K562 (cell line): ENCODE data around the gene RTP5.

Experiments used
- ESRRA ChIP-seq: fragments of 450-650 bp; IDR thresholded peaks from 2 replicates; pipeline ENCODE4 v1.6.1; 2014; ENCODE audit warnings: low read depth, mild to moderate bottlenecking, moderate library complexity, borderline replicate concordance
- EZH2 ChIP-seq: IDR thresholded peaks from 2 replicates; pipeline ENCODE4 v1.6.1; 2012; ENCODE audit warnings: low read depth, mild to moderate bottlenecking, inconsistent platforms, low read length, borderline replicate concordance
- HEY1 ChIP-seq: fragments of 250-450 bp; sonication (Bioruptor Pico); IDR thresholded peaks from 2 replicates; pipeline ENCODE4 v1.5.0; 2020; ENCODE audit warnings: mild to moderate bottlenecking, moderate library complexity, borderline replicate concordance
- JUN ChIP-seq, 2 experiments: sonication (generic) in 1 of 2; formaldehyde crosslinking in 1 of 2; IDR thresholded peaks; 2 replicates each; pipeline versions ENCODE4 v1.6.1 to v1.8.0; 2012 to 2022; ENCODE audit warnings: borderline replicate concordance in 2 of 2, mild to moderate bottlenecking in 2 of 2, improper control_type of control experiment in 1 of 2, low read depth in 1 of 2, low read length in 1 of 2, missing genetic modification reagents in 1 of 2
- PHF8 ChIP-seq: fragments of 200-600 bp; sonication (generic); IDR thresholded peaks from 2 replicates; pipeline ENCODE4 v1.6.1; 2012; ENCODE audit warnings: mixed run types, mild to moderate bottlenecking, inconsistent platforms, low read length, moderate library complexity, borderline replicate concordance
- RFX7 ChIP-seq: fragments of 250-450 bp; sonication (Bioruptor Pico); IDR thresholded peaks from 2 replicates; pipeline ENCODE4 v1.5.1; 2021; ENCODE audit warnings: mild to moderate bottlenecking
- SAP30 ChIP-seq: fragments of 200-600 bp; sonication (generic); IDR thresholded peaks from 2 replicates; pipeline ENCODE4 v1.6.1; 2012; ENCODE audit warnings: borderline replicate concordance, low read depth, mild to moderate bottlenecking, moderate library complexity, low read length, control low read depth, inconsistent platforms; ENCODE audit not compliant: insufficient read depth, poor library complexity, severe bottlenecking
- STAT5B ChIP-seq: fragments of 250-450 bp; sonication (Bioruptor Pico); IDR thresholded peaks from 2 replicates; pipeline ENCODE4 v1.8.0; 2021; ENCODE audit warnings: mild to moderate bottlenecking, inconsistent platforms
- ZNF232 ChIP-seq: sonication (generic); formaldehyde crosslinking; IDR thresholded peaks from 2 replicates; pipeline ENCODE4 v1.8.0; 2022; ENCODE audit warnings: mild to moderate bottlenecking, missing genetic modification reagents
- TF ChIP-seq, protein P1 (sequence below): fragments of 450-650 bp; formaldehyde crosslinking; IDR thresholded peaks from 2 replicates; pipeline ENCODE4 v1.4.0; 2022; ENCODE audit warnings: missing genetic modification characterization
- TF ChIP-seq, protein P2 (sequence below): fragments of 450-650 bp; formaldehyde crosslinking; IDR thresholded peaks from 2 replicates; pipeline ENCODE4 v1.4.0; 2020; ENCODE audit warnings: mild to moderate bottlenecking, moderate library complexity
- TF ChIP-seq, protein P3 (sequence below): fragments of 450-650 bp; IDR thresholded peaks from 2 replicates; pipeline ENCODE4 v1.6.1; 2017; ENCODE audit warnings: mild to moderate bottlenecking, moderate library complexity
- TF ChIP-seq, protein P4 (sequence below), 3 experiments: IDR thresholded peaks in 2 of 3; conservative IDR thresholded peaks in 1 of 3; 2 replicates each; pipeline ENCODE4 v1.5.1; 2011 to 2012; ENCODE audit warnings: low read length in 3 of 3, mild to moderate bottlenecking in 3 of 3, control low read depth in 2 of 3, improper control_type of control experiment in 1 of 3, inconsistent platforms in 1 of 3, low read depth in 1 of 3, mixed read lengths in 1 of 3, moderate library complexity in 1 of 3; ENCODE audit not compliant: insufficient read depth in 2 of 3
- TF ChIP-seq, protein P5 (sequence below): fragments of 450-650 bp; formaldehyde crosslinking; IDR thresholded peaks from 2 replicates; pipeline ENCODE4 v1.4.0; 2020; ENCODE audit warnings: mild to moderate bottlenecking, moderate library complexity

DNA sequence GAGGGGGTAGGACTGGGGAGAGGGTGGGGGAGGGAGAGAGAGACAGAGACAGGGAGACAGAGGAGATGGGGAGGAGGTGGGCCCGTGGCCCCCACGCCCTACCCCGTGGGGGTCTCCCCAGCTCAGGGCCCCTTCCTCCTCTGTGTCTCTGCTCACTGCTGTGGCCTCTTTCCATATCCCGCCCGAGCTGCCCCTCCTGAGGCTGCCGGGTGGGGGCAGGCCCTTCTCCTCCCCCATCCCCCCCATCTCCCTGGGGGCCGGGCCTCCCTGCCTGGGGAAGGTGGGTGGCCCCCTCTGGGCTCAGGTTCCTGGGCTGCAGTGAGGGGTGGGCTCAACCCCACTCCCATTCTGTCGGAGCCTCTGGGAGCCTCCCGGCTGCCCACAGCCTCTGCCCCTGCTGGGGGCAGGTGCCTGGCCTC, 10.5 kb upstream of the RTP5 start:
- TF ChIP-seq ESRRA (no peak), JUN (IDR thresholded peaks at IDR 0.05; ENCODE audit: borderline replicate concordance, low read depth, low read length) (no peak), JUN (CRISPR knock-in tag; IDR thresholded peaks at IDR 0.05; ENCODE audit: borderline replicate concordance) (no peak), SAP30 (no peak), HEY1 (CRISPR knock-in tag) (no peak), ZNF232 (CRISPR knock-in tag) (no peak), PHF8 (no peak), EZH2 (no peak), STAT5B (CRISPR knock-in tag) (no peak), RFX7 (no peak)
- TF ChIP-seq, protein P1, sequence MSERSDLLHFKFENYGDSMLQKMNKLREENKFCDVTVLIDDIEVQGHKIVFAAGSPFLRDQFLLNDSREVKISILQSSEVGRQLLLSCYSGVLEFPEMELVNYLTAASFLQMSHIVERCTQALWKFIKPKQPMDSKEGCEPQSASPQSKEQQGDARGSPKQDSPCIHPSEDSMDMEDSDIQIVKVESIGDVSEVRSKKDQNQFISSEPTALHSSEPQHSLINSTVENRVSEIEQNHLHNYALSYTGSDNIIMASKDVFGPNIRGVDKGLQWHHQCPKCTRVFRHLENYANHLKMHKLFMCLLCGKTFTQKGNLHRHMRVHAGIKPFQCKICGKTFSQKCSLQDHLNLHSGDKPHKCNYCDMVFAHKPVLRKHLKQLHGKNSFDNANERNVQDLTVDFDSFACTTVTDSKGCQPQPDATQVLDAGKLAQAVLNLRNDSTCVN (CRISPR knock-in tag), result no peak
- TF ChIP-seq, protein P2, sequence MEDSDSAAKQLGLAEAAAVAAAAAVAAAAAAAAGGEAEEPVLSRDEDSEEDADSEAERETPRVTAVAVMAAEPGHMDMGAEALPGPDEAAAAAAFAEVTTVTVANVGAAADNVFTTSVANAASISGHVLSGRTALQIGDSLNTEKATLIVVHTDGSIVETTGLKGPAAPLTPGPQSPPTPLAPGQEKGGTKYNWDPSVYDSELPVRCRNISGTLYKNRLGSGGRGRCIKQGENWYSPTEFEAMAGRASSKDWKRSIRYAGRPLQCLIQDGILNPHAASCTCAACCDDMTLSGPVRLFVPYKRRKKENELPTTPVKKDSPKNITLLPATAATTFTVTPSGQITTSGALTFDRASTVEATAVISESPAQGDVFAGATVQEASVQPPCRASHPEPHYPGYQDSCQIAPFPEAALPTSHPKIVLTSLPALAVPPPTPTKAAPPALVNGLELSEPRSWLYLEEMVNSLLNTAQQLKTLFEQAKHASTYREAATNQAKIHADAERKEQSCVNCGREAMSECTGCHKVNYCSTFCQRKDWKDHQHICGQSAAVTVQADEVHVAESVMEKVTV (CRISPR knock-in tag), result no peak
- TF ChIP-seq, protein P3, sequence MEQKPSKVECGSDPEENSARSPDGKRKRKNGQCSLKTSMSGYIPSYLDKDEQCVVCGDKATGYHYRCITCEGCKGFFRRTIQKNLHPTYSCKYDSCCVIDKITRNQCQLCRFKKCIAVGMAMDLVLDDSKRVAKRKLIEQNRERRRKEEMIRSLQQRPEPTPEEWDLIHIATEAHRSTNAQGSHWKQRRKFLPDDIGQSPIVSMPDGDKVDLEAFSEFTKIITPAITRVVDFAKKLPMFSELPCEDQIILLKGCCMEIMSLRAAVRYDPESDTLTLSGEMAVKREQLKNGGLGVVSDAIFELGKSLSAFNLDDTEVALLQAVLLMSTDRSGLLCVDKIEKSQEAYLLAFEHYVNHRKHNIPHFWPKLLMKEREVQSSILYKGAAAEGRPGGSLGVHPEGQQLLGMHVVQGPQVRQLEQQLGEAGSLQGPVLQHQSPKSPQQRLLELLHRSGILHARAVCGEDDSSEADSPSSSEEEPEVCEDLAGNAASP, result no peak
- TF ChIP-seq, protein P4, sequence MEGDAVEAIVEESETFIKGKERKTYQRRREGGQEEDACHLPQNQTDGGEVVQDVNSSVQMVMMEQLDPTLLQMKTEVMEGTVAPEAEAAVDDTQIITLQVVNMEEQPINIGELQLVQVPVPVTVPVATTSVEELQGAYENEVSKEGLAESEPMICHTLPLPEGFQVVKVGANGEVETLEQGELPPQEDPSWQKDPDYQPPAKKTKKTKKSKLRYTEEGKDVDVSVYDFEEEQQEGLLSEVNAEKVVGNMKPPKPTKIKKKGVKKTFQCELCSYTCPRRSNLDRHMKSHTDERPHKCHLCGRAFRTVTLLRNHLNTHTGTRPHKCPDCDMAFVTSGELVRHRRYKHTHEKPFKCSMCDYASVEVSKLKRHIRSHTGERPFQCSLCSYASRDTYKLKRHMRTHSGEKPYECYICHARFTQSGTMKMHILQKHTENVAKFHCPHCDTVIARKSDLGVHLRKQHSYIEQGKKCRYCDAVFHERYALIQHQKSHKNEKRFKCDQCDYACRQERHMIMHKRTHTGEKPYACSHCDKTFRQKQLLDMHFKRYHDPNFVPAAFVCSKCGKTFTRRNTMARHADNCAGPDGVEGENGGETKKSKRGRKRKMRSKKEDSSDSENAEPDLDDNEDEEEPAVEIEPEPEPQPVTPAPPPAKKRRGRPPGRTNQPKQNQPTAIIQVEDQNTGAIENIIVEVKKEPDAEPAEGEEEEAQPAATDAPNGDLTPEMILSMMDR (IDR thresholded peaks at IDR 0.05 in 2 of 3, conservative IDR thresholded peaks at IDR 0.05 in 1 of 3; ENCODE audit: insufficient read depth in 2 of 3, low read depth in 1 of 3, low read length in 3 of 3), result no peak
- TF ChIP-seq, protein P5, sequence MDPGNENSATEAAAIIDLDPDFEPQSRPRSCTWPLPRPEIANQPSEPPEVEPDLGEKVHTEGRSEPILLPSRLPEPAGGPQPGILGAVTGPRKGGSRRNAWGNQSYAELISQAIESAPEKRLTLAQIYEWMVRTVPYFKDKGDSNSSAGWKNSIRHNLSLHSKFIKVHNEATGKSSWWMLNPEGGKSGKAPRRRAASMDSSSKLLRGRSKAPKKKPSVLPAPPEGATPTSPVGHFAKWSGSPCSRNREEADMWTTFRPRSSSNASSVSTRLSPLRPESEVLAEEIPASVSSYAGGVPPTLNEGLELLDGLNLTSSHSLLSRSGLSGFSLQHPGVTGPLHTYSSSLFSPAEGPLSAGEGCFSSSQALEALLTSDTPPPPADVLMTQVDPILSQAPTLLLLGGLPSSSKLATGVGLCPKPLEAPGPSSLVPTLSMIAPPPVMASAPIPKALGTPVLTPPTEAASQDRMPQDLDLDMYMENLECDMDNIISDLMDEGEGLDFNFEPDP, result no peak
